Mesothelial cell of epicardium (in vitro differentiated cells): ENCODE results near the gene MPV17L2. TPM values are rescaled to one million over a fixed set of nuclear protein-coding genes. Genes with fewer than 3 reads are reported as not detected.

Experiments
- DNase-seq, 2 experiments: peaks; one replicate each; pipeline ENCODE4 v3.0.0; 2021; ENCODE audit warnings: low spot score in 2 of 2; ENCODE audit not compliant: unreplicated experiment in 2 of 2
- H3K27ac Mint-ChIP-seq: 2 replicates; pipeline ENCODE4 v1.8.0; 2021; ENCODE audit warnings: mixed read lengths
- H3K27me3 Mint-ChIP-seq: 2 replicates; pipeline ENCODE4 v1.8.0; 2021; ENCODE audit warnings: low read depth, mixed read lengths
- H3K36me3 Mint-ChIP-seq: 2 replicates; pipeline ENCODE4 v1.8.0; 2021; ENCODE audit warnings: mixed read lengths
- H3K4me1 Mint-ChIP-seq: 2 replicates; pipeline ENCODE4 v1.8.0; 2021; ENCODE audit warnings: mixed read lengths
- H3K4me3 Mint-ChIP-seq: 2 replicates; pipeline ENCODE4 v1.8.0; 2021; ENCODE audit warnings: mild to moderate bottlenecking, moderate library complexity, mixed read lengths
- H3K9me3 Mint-ChIP-seq: 2 replicates; pipeline ENCODE4 v1.8.0; 2021; ENCODE audit warnings: mixed read lengths
- CTCF ChIP-seq: fragments of 200-600 bp; sonication (generic); IDR thresholded peaks from one replicate; pipeline ENCODE4 v1.5.0; 2021; ENCODE audit warnings: antibody characterized with exemption; ENCODE audit not compliant: unreplicated experiment
- total RNA-seq: library from RNA; stranded (reverse); gene quantifications from 3 replicates; pipeline ENCODE4 v1.2.1, GENCODE V29; 2021

MPV17L2 gene
- total RNA-seq, 1 donor from 2014 or later: 8.2 TPM

GRCh38 chr19:18232540-18233223 is 39.7 kb downstream of the MPV17L2 start:
- H3K4me1 Mint-ChIP-seq: peaks cover 6% of the 10 kb centered on the region
- DNase-seq: no peak
- no peak for TF ChIP-seq CTCF
- H3K4me3 Mint-ChIP-seq: peak overlapping the region; percentile 34
- no peak overlapping the region for H3K27ac Mint-ChIP-seq
- peaks cover 66% of the 10 kb centered on the region for H3K27me3 Mint-ChIP-seq
- peaks cover 6% of the 10 kb centered on the region for H3K9me3 Mint-ChIP-seq
- no peaks in the 10 kb centered on the region for H3K36me3 Mint-ChIP-seq

DNA sequence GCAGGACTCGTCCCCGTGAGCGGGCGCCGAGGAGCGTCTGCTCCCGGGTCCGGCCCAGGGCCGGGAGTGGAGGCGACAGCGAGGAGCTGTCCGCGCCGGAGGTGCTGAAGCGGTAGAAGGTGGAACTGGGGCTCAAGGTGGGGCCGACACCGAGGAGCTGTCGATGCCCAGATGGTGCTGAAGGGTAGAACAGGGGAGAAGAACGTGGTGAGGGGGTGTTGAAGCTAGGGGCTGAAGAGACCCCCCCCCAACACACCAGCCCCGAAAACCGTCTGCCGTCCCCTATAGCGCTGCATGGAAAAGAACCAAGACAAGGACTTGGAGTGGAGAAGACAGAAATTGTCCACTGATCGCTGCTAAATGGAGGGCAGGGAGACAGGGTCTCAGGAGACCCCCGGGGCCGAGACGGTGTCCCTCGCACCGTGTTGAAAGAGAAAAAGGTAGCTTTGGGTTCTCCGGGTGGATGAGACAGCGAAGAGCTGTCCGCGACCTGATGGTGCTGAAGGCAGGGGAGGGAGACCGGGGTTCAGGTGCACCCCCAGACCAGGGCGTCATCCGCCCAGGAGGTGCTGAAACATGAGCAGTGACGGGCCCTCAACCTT is 40.3 kb downstream of the MPV17L2 start:
- TF ChIP-seq CTCF: no peak
- Mint-ChIP-seq H3K4me3 (no peak overlapping the region), H3K27me3 (peaks cover 62% of the 10 kb centered on the region), H3K4me1 (peaks cover 6% of the 10 kb centered on the region), H3K36me3 (no peaks in the 10 kb centered on the region), H3K9me3 (peaks cover 6% of the 10 kb centered on the region), H3K27ac (no peak overlapping the region)
- DNase-seq: peak; percentile 63 to 87

- no peak overlapping the region for H3K27ac Mint-ChIP-seq
- H3K4me3 Mint-ChIP-seq: no peak overlapping the region
- DNase-seq: no peak
- peaks cover 63% of the 10 kb centered on the region for H3K27me3 Mint-ChIP-seq
- TF ChIP-seq CTCF: no peak
- peaks cover 6% of the 10 kb centered on the region for H3K4me1 Mint-ChIP-seq
- peaks cover 6% of the 10 kb centered on the region for H3K9me3 Mint-ChIP-seq
- no peaks in the 10 kb centered on the region for H3K36me3 Mint-ChIP-seq
Measured at GRCh38 chr19:18234194-18234593, 41.2 kb downstream of the MPV17L2 start.

DNA sequence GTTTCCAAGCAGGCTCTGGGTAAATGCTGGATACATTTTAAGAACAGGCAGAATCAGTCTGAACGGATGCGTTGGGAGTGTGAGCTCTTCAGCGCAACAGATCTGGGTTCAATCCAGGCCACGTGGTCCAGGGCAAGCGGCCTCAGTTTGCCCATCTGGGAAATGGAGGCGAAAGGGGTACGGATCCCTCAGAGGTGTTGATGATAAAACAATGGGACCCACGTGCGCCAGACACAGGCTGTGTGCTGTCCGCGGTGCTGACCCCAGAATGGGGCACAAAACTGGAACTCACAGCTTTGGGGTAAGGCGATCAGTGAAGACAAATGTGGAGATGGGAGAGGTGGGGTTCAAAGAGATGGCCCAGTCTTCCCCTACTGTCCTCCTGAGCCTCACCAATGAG is 46.3 kb downstream of the MPV17L2 start:
- DNase-seq: no peak
- peaks cover 43% of the 10 kb centered on the region for H3K27me3 Mint-ChIP-seq
- no peaks in the 10 kb centered on the region for H3K36me3 Mint-ChIP-seq
- no peak overlapping the region for H3K27ac Mint-ChIP-seq
- no peaks in the 10 kb centered on the region for H3K4me1 Mint-ChIP-seq
- no peaks in the 10 kb centered on the region for H3K9me3 Mint-ChIP-seq
- TF ChIP-seq CTCF: no peak
- H3K4me3 Mint-ChIP-seq: no peak overlapping the region

DNA sequence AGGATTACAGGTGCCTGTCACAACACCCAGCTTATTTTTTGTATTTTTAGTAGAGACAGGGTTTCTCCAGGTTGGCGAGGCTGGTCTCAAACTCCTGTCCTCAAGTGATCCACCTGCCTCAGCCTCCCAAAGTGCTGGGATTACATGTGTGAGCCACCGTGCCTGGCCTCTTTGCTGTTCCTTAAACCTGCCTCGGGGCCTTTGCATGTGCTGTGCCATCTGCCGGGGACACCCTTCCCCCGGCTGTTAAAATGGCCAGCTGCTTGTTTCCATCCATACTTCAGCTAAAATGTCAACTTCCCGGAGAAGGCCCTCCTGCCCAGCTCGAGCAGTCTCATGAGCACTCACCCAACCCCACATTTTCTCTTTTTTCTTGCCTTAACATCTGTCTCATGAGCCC is 52.3 kb downstream of the MPV17L2 start:
- H3K4me1 Mint-ChIP-seq: peaks cover 1% of the 10 kb centered on the region
- peaks cover 12% of the 10 kb centered on the region for H3K27me3 Mint-ChIP-seq
- no peak overlapping the region for H3K4me3 Mint-ChIP-seq
- no peak for DNase-seq
- no peaks in the 10 kb centered on the region for H3K9me3 Mint-ChIP-seq
- TF ChIP-seq CTCF: no peak
- no peak overlapping the region for H3K27ac Mint-ChIP-seq
- no peaks in the 10 kb centered on the region for H3K36me3 Mint-ChIP-seq

Other genes with a start within 250 kb of the MPV17L2 start
- gene KCNN1, start 226.1 kb upstream of the MPV17L2 start, total RNA-seq: 16.8 to 20.3 TPM (median 19.7 TPM) in 3 replicates
- 2.9 to 4.0 TPM (median 2.9 TPM) in 3 replicates for gene ARRDC2, start 185.0 kb upstream of the MPV17L2 start, total RNA-seq
- gene IL12RB1, start 106.3 kb upstream of the MPV17L2 start, total RNA-seq: not detected in 3 replicates
- 15.0 to 17.0 TPM (median 16.0 TPM) in 3 replicates for gene MAST3, start 95.4 kb upstream of the MPV17L2 start, total RNA-seq
- 90.4 to 95.5 TPM (median 94.7 TPM) in 3 replicates for gene PIK3R2, start 40.1 kb upstream of the MPV17L2 start, total RNA-seq
- gene IFI30, start 19.4 kb upstream of the MPV17L2 start, total RNA-seq: 0.32 to 2.0 TPM (median 0.36 TPM) in 3 replicates
- gene RAB3A, start 10.8 kb downstream of the MPV17L2 start, total RNA-seq: 5.9 to 6.7 TPM (median 6.4 TPM) in 3 replicates
- 0.70 to 1.4 TPM (median 0.93 TPM) in 3 replicates for gene PDE4C, start 33.2 kb downstream of the MPV17L2 start, total RNA-seq
- gene IQCN, start 81.2 kb downstream of the MPV17L2 start, total RNA-seq: 14.8 to 17.1 TPM (median 16.8 TPM) in 3 replicates
- 274 to 284 TPM (median 276 TPM) in 3 replicates for gene JUND, start 88.4 kb downstream of the MPV17L2 start, total RNA-seq
- 112 to 119 TPM (median 114 TPM) in 3 replicates for gene LSM4, start 129.9 kb downstream of the MPV17L2 start, total RNA-seq
- gene PGPEP1, start 147.4 kb downstream of the MPV17L2 start, total RNA-seq: 22.6 to 24.3 TPM (median 23.2 TPM) in 3 replicates
- gene GDF15, start 192.9 kb downstream of the MPV17L2 start, total RNA-seq: 3.2 to 4.7 TPM (median 3.9 TPM) in 3 replicates
- gene LRRC25, start 204.4 kb downstream of the MPV17L2 start, total RNA-seq: 0.18 to 0.29 TPM in 2 of 3 replicates, not detected in the other
- gene SSBP4, start 226.2 kb downstream of the MPV17L2 start, total RNA-seq: 120 to 123 TPM (median 121 TPM) in 3 replicates
- gene ISYNA1, start 244.9 kb downstream of the MPV17L2 start, total RNA-seq: 795 to 833 TPM (median 826 TPM) in 3 replicates